ENCODE results near the gene KSR2. TPM values are rescaled to one million over a fixed set of nuclear protein-coding genes. Genes with fewer than 3 reads are reported as not detected.

KSR2 gene
- total RNA-seq, 4 donors from 2014 or later: under 0.01 to 0.08 (median under 0.01) TPM; not detected in 1

DNA sequence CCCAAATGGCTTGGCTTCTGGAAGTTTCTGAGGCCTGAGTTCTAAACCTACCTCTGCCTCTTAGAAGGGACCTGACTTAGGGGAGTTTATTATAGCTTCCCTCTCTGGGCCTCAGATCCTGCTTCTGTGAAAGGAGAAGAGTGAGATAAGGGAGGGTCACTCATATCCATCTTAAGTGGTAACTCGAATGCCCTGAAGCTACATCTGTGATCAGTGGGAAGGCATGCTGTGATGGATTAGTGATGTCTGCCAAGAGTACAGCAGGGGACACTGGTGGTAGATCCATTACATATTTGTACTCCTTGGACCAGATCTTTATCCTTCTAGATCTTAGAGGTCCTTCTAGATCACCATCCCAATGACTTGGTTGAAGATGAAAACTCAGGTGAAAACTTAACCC, 509.6 kb downstream of the KSR2 start:
- Histone ChIP-seq H3K27ac (no peak overlapping the region), H3K4me1 (no peaks in the 10 kb centered on the region), H3K27me3 (peaks cover 28% of the 10 kb centered on the region), H3K9me3 (peaks cover 0 to 6% (median 0%) of the 10 kb centered on the region in 3 donors), H3K36me3 (no peaks in the 10 kb centered on the region), H3K4me3 (no peak overlapping the region)
- TF ChIP-seq POLR2A (IDR thresholded peaks at IDR 0.05) (no peak), CTCF (IDR thresholded peaks at IDR 0.05) (no peak), POLR2AphosphoS5 (IDR thresholded peaks at IDR 0.05) (no peak), EP300 (IDR thresholded peaks at IDR 0.05) (no peak)
- WGBS, 2 donors (ENCODE audit: low coverage in 1 of 2): 83% methylated on average over 1 of the region's 1 CpG; no CpG with 5 or more reads in 1 of the 2 donors
- no peak for ATAC-seq

- no peaks in the 10 kb centered on the region for H3K4me1 ChIP-seq
- ATAC-seq: no peak
- no peak for TF ChIP-seq POLR2A (IDR thresholded peaks at IDR 0.05)
- no peak for TF ChIP-seq POLR2AphosphoS5 (IDR thresholded peaks at IDR 0.05)
- no peak for TF ChIP-seq EP300 (IDR thresholded peaks at IDR 0.05)
- TF ChIP-seq CTCF (IDR thresholded peaks at IDR 0.05): no peak
- WGBS, 2 donors (ENCODE audit: low coverage in 1 of 2): 80 to 89% methylated on average over 1 of the region's 3 CpGs
- H3K27ac ChIP-seq: no peak overlapping the region
- H3K36me3 ChIP-seq: no peaks in the 10 kb centered on the region
- no peak overlapping the region for H3K4me3 ChIP-seq
- H3K27me3 ChIP-seq: peaks cover 33% of the 10 kb centered on the region
- peaks cover 0 to 6% (median 0%) of the 10 kb centered on the region in 3 donors for H3K9me3 ChIP-seq
These were observed 511.6 kb downstream of the KSR2 start for GRCh38 chr12:117457189-117457588.

DNA sequence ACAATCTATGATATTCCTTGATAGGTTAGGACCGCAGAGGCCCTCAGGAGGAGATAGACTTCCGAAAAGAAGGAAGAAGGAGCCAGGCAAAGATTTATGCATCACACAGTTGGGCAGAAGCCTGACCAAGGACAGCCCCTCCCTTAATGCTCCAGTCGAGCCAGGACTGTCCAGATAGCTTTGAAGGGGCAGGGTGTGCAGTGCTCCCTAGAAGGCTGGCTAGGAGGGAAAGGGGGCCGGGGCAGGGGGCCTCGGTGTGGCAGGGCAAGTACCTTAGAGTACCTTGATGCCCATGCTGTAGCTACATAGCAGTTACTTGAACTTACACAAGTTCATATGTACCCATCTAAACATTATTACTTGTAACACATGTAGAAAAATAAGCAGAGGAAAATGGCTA, 512.7 kb downstream of the KSR2 start:
- Histone ChIP-seq H3K4me1 (no peaks in the 10 kb centered on the region), H3K27ac (no peak overlapping the region), H3K9me3 (peaks cover 0 to 6% (median 0%) of the 10 kb centered on the region in 3 donors), H3K27me3 (peaks cover 29% of the 10 kb centered on the region), H3K4me3 (no peak overlapping the region), H3K36me3 (no peaks in the 10 kb centered on the region)
- WGBS, 2 donors (ENCODE audit: low coverage in 1 of 2): 75 to 87% methylated on average over 3 to 4 of the region's 5 CpGs
- TF ChIP-seq CTCF (IDR thresholded peaks at IDR 0.05): no peak
- no peak for TF ChIP-seq EP300 (IDR thresholded peaks at IDR 0.05)
- no peak for TF ChIP-seq POLR2A (IDR thresholded peaks at IDR 0.05)
- TF ChIP-seq POLR2AphosphoS5 (IDR thresholded peaks at IDR 0.05): no peak
- ATAC-seq: no peak

DNA sequence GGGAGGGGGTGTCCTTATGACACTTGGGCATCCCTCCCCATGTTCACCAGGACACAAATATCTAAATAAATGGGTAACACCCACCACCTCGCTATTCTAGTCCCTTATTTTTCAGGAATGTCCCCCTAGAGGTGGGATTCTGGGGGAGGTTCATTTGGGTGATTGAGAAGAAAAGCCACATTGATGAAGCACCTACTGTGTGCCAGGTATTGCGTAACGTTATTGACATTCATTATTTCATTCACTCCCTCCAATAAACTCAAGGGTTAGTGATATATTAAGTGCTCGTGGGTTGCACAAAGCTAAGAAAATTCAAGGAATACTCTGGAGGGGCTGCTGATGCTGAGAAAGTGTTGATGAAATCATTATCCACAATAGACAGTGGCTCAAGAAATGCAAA, 514.8 kb downstream of the KSR2 start:
- Histone ChIP-seq H3K27me3 (peaks cover 39% of the 10 kb centered on the region), H3K9me3 (peaks cover 0 to 6% (median 0%) of the 10 kb centered on the region in 3 donors), H3K4me1 (no peaks in the 10 kb centered on the region), H3K27ac (no peak overlapping the region), H3K4me3 (no peak overlapping the region), H3K36me3 (no peaks in the 10 kb centered on the region)
- WGBS, 2 donors (ENCODE audit: low coverage in 1 of 2): 83 to 95% methylated on average over 3 to 4 of the region's 4 CpGs
- TF ChIP-seq POLR2AphosphoS5 (IDR thresholded peaks at IDR 0.05) (no peak), EP300 (IDR thresholded peaks at IDR 0.05) (no peak), POLR2A (IDR thresholded peaks at IDR 0.05) (no peak), CTCF (IDR thresholded peaks at IDR 0.05) (no peak)
- ATAC-seq: no peak

DNA sequence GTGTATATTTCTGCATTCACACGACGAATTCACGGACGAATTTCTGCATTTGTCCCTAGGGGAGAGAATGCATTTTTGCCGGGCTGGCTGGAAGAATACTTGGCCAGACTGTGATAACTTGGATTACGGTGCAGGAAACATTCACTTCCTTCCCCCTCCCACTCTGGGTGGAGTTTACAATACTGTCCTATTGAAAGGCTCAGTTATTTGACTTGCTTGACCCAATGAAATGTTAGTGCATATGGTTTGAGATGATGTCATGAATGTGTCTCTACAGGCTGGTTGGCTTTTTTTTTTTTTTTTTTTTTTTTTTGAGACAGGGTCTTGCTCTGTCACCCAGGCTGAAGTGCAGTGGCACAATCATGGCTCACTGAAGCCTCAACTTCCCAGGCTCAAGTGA, 516.7 kb downstream of the KSR2 start:
- WGBS, 2 donors (ENCODE audit: low coverage in 1 of 2): 36 to 39% methylated on average over 6 of the region's 6 CpGs
- H3K4me1 ChIP-seq: no peaks in the 10 kb centered on the region
- ATAC-seq: no peak
- H3K9me3 ChIP-seq: peaks cover 0 to 6% (median 0%) of the 10 kb centered on the region in 3 donors
- TF ChIP-seq CTCF (IDR thresholded peaks at IDR 0.05): no peak
- no peak for TF ChIP-seq POLR2A (IDR thresholded peaks at IDR 0.05)
- no peak for TF ChIP-seq EP300 (IDR thresholded peaks at IDR 0.05)
- no peak for TF ChIP-seq POLR2AphosphoS5 (IDR thresholded peaks at IDR 0.05)
- peaks cover 55% of the 10 kb centered on the region for H3K27me3 ChIP-seq
- H3K27ac ChIP-seq: no peak overlapping the region
- H3K36me3 ChIP-seq: no peaks in the 10 kb centered on the region
- no peak overlapping the region for H3K4me3 ChIP-seq
